ENCODE results near the gene C20orf96. TPM values are rescaled to one million over a fixed set of nuclear protein-coding genes. Genes with fewer than 3 reads are reported as not detected.

The C20orf96 gene
- total and polyA plus RNA-seq, 2 experiments from 2014 or later, result 14.6 to 36.3 TPM

- H3K27me3 Mint-ChIP-seq (ENCODE audit: insufficient read depth, low read depth, poor library complexity), result peaks cover 64% of the 10 kb centered on the region
- Histone ChIP-seq H3K36me3 (ENCODE audit: insufficient read depth) (no peaks in the 10 kb centered on the region), H3K27me3 (ENCODE audit: insufficient read depth) (peaks cover 97% of the 10 kb centered on the region)
Measured at GRCh38 chr20:258269-258858, 32.2 kb downstream of the C20orf96 start.

More at GRCh38 chr20:258269-258858, 32.2 kb downstream of the C20orf96 start:
- no peak for TF ChIP-seq JUNB (IDR thresholded peaks at IDR 0.05; ENCODE audit: unreplicated experiment)
- no peak for TF ChIP-seq ZNF331 (CRISPR knock-in tag; IDR thresholded peaks at IDR 0.05; ENCODE audit: low read depth)
- TF ChIP-seq POLR2AphosphoS5 (IDR thresholded peaks at IDR 0.05; ENCODE audit: low read depth), result no peak
- TF ChIP-seq CREB1 (CRISPR knock-in tag; IDR thresholded peaks at IDR 0.05; ENCODE audit: low read depth), result no peak
- TF ChIP-seq EZH2phosphoT487 (IDR thresholded peaks at IDR 0.05; ENCODE audit: unreplicated experiment), result no peak
- TF ChIP-seq ETS1 (IDR thresholded peaks at IDR 0.05), result no peak
- TF ChIP-seq ZNF114 (CRISPR knock-in tag; IDR thresholded peaks at IDR 0.05), result no peak
- TF ChIP-seq ZNF462 (CRISPR knock-in tag; IDR thresholded peaks at IDR 0.05), result no peak
- no peak for TF ChIP-seq CTCF (conservative IDR thresholded peaks at IDR 0.05; ENCODE audit: low read depth in 2 of 2)
- no peak overlapping the region for H3K4me3 Mint-ChIP-seq
- Histone ChIP-seq H3K4me2 (no peak overlapping the region), H2AFZ (no peak overlapping the region), H3K4me1 (ENCODE audit: insufficient read depth) (no peaks in the 10 kb centered on the region), H4K20me1 (replicated peaks; ENCODE audit: insufficient read depth) (no peaks in the 10 kb centered on the region; the same call in 1 of the 2 replicates), H3F3A (replicated peaks; ENCODE audit: low read depth) (no peaks in the 10 kb centered on the region), H3K9me2 (ENCODE audit: insufficient read depth) (no peaks in the 10 kb centered on the region), H3K4me3 (no peak overlapping the region), H3K27ac (ENCODE audit: low read depth) (no peak overlapping the region), H3K79me2 (replicated peaks; ENCODE audit: insufficient read depth) (no peaks in the 10 kb centered on the region)
- no peaks in the 10 kb centered on the region for H3K36me3 Mint-ChIP-seq (ENCODE audit: low read depth)
- ATAC-seq, result no peak
- no peak overlapping the region for H3K27ac Mint-ChIP-seq
- no peaks in the 10 kb centered on the region; the same call in 2 of the 3 replicates for H3K9me3 Mint-ChIP-seq
- DNase-seq (ENCODE audit: low spot score), result no peak
- H3K4me1 Mint-ChIP-seq, result peaks cover 7% of the 10 kb centered on the region; the same call in 1 of the 3 replicates
